HG03565 (cell line): ENCODE data around the gene KRT12.

Experiments used
- ATAC-seq: cut with Tn5 transposase; IDR thresholded peaks from one replicate; pipeline ENCODE4 v1.9.1; 2021; ENCODE audit warnings: mild to moderate bottlenecking, moderate library complexity; ENCODE audit not compliant: unreplicated experiment

The KRT12 gene

DNA sequence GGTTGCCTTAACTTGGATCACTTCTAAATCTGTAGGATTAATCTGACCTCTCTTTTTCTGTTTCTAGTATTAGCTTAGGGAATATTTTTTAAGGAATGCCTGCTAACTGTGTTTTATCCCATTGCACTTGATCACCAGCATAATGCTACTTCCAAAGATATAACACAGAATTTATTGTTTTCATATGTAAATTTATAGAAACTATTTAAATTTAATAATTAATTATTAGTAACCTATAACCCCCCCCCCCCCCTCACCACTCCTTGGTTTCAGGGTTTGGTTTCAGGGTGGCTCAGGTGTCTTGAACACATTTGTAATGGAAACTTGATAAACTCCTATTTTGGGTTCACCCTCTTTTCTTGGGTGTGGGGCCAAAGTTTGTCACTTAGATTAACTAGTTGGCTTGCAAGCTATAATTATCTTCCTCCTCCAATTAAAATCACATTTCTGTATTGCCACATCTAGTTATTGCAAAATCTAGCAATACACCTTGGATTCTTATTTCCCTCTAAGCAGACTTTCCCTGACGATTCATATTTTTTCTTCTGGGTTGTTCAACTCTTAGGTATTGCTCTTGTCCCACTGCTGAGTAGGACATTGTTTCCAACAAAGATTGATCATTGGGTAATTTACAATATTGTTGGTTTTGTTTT is 18.3 kb downstream of the KRT12 start:
- ATAC-seq, result no peak

DNA sequence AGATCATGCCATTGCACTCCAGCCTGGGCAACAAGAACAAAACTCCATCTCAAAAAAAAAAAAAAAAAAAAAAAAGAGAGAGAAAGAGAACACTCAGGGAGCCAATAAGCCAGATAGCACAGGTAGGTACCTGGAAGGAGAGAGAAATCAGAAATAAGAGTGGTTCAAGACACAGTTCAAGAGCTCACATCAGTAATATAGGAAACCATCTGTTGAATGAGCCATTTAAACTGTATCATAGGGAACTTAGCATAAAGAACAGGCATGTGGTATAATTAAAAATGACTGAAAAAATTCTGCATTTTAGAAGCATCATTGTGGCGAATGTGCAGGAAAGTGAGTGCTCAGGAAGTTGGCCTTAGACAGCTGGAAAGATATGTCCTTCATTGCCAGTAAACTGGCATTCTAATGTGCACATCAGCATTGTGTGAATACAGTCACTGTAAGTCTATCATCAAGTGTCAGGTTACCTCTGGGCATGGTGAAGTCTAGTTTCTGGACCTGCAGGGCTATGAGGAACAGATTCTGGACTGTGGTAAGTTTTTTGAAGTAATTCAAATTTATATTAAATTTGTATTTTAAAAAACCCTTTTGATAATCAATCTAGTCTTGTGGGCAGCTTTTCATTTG is 20.4 kb downstream of the KRT12 start:
- no peak for ATAC-seq

DNA sequence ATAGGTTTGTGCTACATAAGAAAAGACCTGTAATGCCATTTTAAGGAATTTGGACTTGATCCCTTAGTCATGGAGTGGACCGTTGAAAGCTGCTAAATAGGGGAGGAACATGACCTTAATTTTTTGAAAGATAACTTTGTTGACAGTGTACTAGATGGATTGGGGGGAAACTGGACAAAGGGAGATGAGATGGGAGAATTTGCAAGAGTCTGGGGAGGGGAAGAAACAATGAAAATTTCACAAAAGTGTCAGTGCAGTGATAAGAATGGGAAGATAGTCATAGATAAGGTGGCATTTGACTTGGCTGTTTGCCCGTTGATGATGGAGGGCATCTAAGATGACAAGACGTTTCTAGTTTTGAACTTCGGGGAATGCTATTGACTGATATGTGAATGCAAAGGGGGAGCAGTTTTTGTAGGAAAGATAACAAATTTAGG is 22.3 kb downstream of the KRT12 start:
- ATAC-seq, result no peak

DNA sequence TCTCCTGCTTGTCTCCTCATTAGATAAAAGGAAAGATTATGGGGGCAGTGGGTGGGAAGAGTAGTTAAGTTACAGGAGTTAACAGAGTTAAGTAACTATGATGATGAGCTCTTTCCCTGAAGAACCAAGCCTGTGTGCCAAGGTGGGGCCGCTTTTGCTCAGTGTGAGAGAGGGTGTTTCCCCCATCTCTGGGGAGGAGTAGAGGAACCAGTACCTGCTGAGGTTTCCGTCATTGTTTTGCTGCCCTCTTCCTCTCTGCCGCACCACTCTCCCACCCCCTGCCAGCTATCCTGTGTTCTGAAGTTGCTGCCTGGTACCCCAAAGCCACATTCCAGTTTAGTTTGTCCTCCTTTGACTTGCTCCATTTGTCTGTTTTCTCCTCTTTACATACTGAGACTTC is 23.8 kb downstream of the KRT12 start:
- ATAC-seq, result no peak

DNA sequence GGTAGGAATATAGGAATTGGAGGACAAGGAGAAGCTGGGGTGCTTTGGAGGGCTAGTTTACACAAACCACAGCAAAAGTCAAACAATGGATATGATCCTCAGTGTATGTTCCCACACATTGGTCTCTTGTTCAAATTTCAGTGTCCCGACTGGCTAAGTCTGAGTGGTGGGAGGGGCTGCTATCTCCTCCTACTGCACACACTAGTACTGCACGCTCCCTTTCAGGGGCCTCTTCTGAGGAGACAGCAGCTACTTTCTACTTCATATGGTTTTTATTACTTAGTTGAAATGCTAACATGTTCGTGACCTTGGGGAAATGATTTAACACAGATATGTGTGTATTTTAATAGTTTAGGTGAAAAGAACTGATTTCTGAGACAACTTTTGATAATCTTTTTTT is 25.8 kb downstream of the KRT12 start:
- ATAC-seq, result no peak

DNA sequence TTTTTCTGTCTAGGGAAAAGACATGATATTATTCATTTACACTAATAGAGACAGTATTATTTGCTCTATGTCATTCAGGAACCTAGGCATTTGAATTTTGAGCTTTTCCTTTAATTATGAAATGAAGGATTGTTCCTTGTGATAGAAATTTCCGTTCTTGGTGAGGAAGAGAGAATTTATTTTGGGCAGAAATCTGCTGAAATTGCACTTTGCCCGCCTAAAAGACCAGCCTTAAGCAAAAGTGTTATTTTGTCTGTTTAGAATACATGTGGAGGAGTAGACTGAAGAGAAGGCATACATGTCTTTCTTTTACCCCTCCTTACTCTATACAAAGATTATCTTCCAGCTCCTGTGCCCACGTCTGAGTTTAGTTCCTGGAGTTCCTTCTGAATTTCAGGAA is 27.8 kb downstream of the KRT12 start:
- ATAC-seq, result no peak

DNA sequence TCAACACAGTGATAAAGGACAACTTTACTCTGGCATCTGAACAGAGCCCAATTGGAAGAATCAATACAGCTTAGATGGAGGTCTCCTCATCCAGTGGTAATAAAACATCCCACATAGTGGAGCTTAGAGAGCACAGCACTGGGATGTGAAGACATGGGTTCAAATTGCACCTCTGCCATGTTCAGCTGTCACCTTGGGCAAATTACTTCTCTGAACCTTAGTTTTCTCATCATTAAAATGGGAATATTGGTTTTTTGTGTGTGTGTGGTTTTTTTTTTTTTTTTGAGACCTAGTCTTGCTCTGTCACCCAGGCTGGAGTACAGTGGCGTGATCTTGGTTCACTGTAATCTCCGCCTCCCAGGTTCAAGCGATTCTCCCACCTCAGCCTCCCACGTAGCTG is 31.0 kb downstream of the KRT12 start:
- no peak for ATAC-seq

DNA sequence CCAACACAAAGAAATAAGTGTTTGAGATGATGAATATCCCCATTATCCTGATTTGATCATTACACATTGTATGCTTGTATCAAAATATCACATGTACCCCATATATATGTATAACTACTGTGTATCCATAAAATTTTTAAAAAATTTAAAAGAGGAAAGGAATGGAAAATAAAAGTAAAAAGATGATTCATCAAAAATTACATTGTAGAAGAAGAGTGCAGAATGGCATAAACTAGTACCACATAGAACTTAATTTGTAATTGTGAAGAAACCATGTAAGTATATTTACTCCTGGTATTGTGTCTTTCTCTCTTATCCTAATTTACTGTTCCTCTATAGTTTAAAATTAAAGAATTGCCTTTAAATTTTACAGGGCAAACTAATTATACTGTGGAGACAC is 33.1 kb downstream of the KRT12 start:
- no peak for ATAC-seq

DNA sequence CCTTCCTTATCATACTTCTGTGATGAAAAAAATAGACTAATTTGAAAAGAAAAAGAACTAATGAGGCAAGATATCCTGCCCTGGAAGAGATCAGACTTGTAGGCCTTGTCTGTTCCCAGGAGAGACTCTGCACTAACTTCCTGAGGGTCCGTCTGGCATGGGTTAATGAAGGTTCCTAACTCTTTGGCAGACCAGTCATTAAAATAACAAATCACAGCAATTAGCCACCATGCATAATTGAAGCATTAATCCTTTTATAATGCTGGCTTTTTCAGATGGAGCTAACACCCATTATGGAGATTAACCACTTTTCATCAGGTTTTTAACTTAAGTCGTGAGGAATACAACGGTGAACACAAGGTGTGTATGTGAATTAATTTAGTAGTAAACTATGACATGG is 34.2 kb downstream of the KRT12 start:
- no peak for ATAC-seq

DNA sequence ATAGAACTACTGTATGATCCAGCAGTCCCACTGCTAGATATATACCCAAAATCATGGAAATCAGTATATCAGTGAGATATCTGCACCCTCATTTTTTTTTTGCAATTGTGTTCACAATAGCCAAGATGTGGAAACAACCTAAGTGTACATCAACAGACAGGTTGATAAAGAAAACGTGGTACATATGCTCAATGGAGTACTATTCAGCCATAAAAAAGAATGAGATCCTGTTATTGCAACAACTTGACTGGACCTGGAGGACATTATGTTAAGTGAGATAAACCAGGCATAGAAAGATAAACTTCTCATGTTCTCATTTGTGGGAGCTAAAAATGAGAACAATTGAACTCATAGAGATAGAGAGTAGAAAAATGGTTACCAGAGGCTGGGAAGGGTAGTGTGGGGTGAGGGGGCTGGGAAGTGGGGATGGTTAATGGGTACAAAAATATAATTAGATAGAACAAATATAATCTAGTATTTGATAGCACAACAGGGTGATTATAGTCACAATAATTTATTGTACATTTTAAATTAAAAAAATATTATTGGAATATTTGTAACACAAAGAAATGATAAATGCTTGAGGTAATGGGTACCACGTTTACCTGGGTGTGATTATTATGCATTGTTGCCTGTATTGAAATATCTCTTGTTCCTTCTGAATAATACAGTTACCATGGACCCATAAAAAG is 36.8 kb downstream of the KRT12 start:
- no peak for ATAC-seq

DNA sequence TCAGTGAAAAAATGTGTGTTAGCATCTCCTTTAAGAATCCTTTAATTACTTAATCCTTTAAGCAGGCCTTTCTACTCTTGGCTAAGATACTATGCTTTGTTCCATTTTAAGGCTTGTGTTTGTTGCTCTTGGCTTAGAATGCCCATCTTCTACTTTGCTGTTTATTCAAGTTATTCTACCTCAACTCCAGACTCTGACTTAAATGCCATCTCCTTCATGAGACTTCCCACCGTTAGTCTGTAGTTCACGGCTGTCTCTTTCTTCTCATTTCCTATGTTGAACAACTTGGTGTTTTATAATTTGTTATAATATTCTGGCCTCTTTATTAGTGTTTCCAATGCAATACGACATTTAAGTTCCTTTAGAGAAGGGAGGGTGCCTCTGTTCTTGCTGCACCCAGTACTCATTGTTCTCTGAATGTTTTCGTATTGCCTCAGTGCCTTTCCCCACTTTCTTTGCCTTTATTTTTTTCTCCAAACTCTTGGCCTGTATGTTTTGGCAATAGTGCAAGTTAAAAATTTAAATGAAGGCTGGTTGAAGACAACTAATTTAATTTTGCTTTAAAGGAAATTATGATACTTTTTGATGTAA is 38.5 kb downstream of the KRT12 start:
- ATAC-seq, result no peak

DNA sequence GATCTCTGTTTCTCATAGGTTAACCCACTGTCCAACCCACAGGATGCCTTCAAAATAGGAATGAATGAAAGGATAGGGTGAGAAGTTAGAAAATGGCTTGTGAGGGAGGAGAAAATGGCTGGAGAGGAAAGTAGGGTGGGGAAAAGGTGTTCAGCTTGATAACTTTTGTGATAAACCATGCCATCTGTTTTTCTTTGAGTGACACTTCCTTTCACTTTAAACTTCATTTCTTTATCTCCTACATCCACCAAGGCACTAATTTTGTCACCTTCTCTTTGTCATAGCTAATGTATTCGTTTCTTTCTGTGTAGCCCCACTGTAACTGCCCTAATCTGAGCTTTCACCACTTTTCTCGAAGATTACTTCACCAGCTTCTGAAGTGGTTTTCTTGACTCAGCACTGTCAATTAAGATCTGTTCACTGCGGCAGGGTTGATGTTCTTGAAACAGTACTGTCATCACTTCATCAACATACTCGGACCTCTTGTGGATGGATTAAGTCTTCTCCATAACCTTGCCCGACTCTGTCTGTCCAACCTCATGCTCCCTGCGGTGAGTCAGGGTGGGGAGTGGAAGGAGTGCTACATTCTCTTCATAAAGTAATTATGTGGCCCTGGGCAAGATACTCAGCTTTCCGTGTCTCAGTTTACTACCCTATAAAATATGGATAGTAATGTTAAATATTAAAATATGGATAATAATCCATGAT is 39.1 kb downstream of the KRT12 start:
- ATAC-seq, result no peak

DNA sequence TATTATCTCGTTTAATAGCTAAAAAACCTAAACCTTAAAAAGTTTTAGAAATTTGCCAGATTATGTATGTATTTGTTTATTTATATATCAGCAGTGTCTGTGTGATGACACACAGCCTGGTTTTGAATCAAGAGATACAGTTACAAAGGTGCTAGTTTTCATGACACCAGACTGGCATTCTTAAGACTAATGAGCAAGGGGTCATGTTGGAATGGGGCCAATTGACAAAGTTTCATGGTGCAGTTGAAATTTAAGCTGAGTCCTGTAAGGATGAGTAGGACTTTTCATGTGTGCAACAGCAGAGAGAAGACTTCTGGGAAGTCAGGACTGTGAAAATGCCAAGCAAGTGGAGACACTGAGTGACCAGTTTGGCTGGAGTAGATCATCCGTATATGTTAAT is 41.4 kb downstream of the KRT12 start:
- no peak for ATAC-seq

DNA sequence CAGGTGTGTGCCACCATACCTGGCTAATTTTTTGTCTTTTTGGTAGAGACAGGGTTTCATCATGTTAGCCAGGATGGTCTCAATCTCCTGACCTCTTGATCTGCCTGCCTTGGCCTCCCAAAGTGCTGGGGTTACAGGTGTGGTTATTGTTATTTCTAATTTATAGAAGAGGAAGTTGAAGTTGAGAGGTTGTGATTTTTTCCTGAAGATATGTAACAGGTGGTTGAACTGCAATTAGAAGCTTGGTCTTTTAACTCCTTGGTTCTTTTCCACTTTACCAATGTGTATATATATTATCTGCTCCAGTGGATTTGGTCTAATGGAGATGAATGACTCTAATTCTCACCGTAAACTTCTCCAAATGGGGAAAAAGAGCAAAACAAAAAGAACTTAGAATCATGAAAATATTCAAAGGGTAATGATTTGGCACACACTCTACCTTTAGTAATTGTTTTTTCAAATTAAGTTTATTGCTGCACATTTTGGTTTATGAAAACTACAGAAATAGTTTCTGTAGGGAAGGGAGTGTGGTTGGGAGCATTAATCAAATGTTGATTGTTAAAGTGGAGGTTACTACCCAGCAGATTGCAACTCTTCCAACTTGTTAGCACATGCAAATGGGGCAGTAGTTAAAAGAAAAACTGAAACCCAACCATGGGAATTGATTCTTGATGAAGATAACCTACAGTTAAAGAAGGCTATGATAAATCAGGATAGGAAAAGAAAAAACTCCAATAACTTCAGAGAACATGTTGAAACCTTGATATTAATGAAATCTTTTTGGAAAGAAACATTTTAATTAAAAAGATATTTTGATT is 42.8 kb downstream of the KRT12 start:
- no peak for ATAC-seq

DNA sequence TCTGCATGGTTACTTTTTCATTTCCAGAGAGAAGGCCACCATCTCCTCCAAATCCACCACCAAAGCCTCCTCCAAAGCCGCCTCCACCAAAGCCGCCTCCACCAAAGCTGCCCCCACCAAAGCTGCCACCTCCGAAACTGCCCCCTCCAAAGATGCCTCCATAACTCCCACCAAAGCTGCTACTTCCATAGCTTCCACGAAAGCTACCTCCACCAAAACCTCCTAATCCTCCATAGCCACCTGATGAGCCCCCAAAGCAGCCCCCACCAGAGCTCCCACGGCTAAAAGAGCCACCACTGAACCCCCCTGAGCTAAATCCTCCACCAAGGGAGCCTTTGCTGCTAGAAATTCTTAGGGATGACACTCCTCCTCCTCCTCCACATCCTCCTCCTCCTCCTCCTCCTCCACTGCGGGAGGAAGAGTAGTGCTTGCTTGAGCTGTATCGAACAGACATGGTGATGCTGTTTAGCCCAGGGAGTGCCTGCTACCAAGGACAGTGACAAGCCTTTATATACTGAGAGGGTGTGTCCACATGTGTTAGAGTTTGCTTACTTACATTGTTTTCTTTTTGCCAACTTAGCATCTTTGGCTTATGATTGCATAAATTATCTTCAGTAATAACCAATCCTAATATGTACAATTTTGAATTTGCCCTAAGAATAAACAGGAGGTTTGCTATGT is 44.8 kb downstream of the KRT12 start, which contains the start of gene KRT10:
TSS of gene KRT10 (minus strand) at position 483 of the 681 bp plus-strand sequence. CDS start at position 454, 29 bp downstream.
- no peak for ATAC-seq

DNA sequence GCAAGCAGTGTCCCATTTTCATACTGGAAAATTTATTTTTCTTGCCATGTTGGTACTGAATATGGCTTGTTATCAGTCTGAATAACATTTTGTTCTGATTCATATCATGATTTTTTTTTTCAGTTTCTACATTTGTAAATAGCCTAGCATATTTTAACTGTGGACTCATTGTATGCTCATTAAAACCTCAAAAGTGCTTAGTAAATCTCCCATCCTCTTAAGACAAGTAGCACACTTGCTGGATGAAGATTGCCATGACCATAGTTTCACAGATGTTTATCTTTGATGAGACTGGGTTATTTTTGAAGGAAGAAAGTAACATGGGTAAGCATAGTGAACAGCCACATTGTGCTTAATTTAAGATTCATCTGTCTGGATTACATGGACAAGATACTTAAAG is 45.5 kb downstream of the KRT12 start:
- no peak for ATAC-seq

DNA sequence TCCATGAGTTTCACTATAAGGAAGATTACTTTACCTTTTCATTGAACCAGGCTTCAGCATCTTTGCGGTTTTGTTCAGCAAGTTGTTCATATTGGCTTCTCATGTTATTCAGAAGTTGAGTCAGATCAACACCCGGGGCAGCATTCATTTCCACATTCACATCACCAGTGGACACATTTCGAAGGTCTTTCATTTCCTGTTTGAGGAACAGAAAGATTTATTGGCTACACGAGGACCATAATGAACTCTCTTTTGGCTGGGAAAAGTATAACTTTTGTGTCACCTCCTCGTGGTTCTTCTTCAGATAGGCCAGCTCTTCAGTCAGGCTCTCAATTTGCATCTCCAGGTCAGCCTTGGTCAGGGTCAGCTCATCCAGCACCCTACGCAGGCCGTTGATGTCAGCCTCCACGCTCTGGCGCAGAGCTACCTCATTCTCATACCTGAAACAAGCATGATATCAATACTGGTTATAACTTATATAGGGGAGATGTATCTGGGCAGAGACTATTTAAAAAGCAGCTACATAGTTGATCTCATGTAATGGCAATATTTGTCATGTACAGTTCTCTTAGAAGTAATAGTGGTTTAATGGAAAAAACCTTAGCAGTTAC is 46.7 kb downstream of the KRT12 start:
- no peak for ATAC-seq

DNA sequence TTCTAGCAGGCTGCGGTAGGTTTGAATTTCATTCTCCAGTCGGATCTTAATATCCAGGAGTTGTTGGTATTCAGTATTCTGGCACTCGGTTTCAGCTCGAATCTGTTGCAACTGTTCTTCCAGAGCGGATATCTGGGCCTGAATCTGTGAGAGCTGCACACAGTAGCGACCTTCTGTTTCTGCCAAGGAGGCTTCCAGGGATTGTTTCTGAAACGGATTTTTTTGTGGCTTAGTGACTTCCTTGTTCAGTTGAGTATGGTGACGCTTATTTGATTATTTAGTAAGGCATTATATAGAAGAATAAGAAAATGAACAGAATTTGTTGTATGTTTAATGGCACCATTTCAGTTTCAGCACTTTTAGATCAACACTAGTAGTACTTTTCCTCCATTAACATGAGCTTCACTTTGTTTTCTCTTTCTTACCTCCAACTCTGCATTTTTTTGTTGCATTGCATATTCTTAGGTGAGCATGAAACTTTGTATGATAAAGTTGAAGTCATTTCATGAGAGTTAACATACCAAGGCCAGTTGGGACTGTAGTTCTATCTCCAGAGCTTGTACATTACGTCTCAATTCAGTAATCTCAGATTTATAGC is 47.4 kb downstream of the KRT12 start:
- ATAC-seq, result no peak
